Liver (tissue), 9 donors: ENCODE data around the gene IGFL1. TPM values are rescaled to one million over a fixed set of nuclear protein-coding genes. Genes with fewer than 3 reads are reported as not detected.

Source experiments
- DNase-seq: peaks from one replicate; pipeline ENCODE4 v3.0.0-alpha.2; 2017; ENCODE audit warnings: low spot score
- H3K27ac ChIP-seq, 2 donors: one replicate each; pipeline ENCODE4 v1.7.0; 2013; ENCODE audit warnings: inconsistent platforms in 2 of 2, low read length in 2 of 2, control low read depth in 1 of 2, low read depth in 1 of 2, mild to moderate bottlenecking in 1 of 2
- H3K27me3 ChIP-seq, 4 donors: one replicate each; pipeline versions ENCODE4 v1.6.1 to v1.7.0; 2013; ENCODE audit warnings: low read length in 3 of 4, inconsistent platforms in 1 of 4, mild to moderate bottlenecking in 1 of 4, moderate library complexity in 1 of 4; ENCODE audit not compliant: control insufficient read depth in 4 of 4, insufficient read depth in 4 of 4
- H3K36me3 ChIP-seq, 4 donors: one replicate each; pipeline versions ENCODE4 v1.6.1 to v1.7.0; 2013; ENCODE audit warnings: low read length in 3 of 4, mild to moderate bottlenecking in 3 of 4, low read depth in 1 of 4, moderate library complexity in 1 of 4; ENCODE audit not compliant: control insufficient read depth in 4 of 4, insufficient read depth in 3 of 4
- H3K4me1 ChIP-seq, 4 donors: one replicate each; pipeline versions ENCODE4 v1.6.1 to v1.7.0; 2013; ENCODE audit warnings: low read length in 3 of 4, mild to moderate bottlenecking in 3 of 4, moderate library complexity in 1 of 4; ENCODE audit not compliant: control insufficient read depth in 4 of 4, insufficient read depth in 4 of 4
- H3K4me3 ChIP-seq, 3 donors: one replicate each; pipeline versions ENCODE4 v1.6.1 to v1.7.0; 2013; ENCODE audit warnings: low read length in 3 of 3, control low read depth in 1 of 3, low read depth in 1 of 3, mild to moderate bottlenecking in 1 of 3
- H3K9ac ChIP-seq, 2 donors: one replicate each; pipeline ENCODE4 v1.7.0; 2013; ENCODE audit warnings: low read length in 2 of 2, mild to moderate bottlenecking in 2 of 2, moderate library complexity in 2 of 2, control low read depth in 1 of 2, low read depth in 1 of 2
- H3K9me3 ChIP-seq, 4 donors: one replicate each; pipeline versions ENCODE4 v1.6.1 to v1.7.0; 2013; ENCODE audit warnings: low read length in 3 of 4; ENCODE audit not compliant: control insufficient read depth in 4 of 4
- CTCF ChIP-seq: fragments of 150-350 bp; IDR thresholded peaks from 2 replicates; pipeline ENCODE4 v1.5.1; 2017; ENCODE audit warnings: improper control_type of control experiment, low read depth, low read length; ENCODE audit not compliant: missing input control
- EGR1 ChIP-seq, 2 donors: IDR thresholded peaks; 2 replicates each; pipeline ENCODE4 v1.6.1; 2016 to 2018; ENCODE audit warnings: antibody characterized with exemption in 2 of 2, low read depth in 2 of 2
- FOXA1 ChIP-seq: IDR thresholded peaks from 2 replicates; pipeline ENCODE4 v1.6.1; 2016; ENCODE audit warnings: antibody characterized with exemption
- GABPA ChIP-seq, 2 donors: IDR thresholded peaks in 1 of 2; conservative IDR thresholded peaks in 1 of 2; 2 replicates each; pipeline ENCODE4 v1.6.1; 2016; ENCODE audit warnings: antibody characterized with exemption in 2 of 2, mild to moderate bottlenecking in 1 of 2, moderate library complexity in 1 of 2
- HNF4A ChIP-seq, 2 donors: conservative IDR thresholded peaks; 2 replicates each; pipeline ENCODE4 v1.6.1; 2016; ENCODE audit warnings: antibody characterized with exemption in 2 of 2, mild to moderate bottlenecking in 2 of 2
- HNF4G ChIP-seq: IDR thresholded peaks from 2 replicates; pipeline ENCODE4 v1.6.1; 2016; ENCODE audit warnings: antibody characterized with exemption
- JUND ChIP-seq, 2 donors: IDR thresholded peaks; 2 replicates each; pipeline ENCODE4 v1.6.1; 2016; ENCODE audit warnings: antibody characterized with exemption in 2 of 2
- MAX ChIP-seq: IDR thresholded peaks from 2 replicates; pipeline ENCODE4 v1.6.1; 2016; ENCODE audit warnings: antibody characterized with exemption
- NR2F2 ChIP-seq: IDR thresholded peaks from 2 replicates; pipeline ENCODE4 v1.6.1; 2016; ENCODE audit warnings: antibody characterized with exemption
- RAD21 ChIP-seq, 2 donors: IDR thresholded peaks; 2 replicates each; pipeline ENCODE4 v1.6.1; 2016; ENCODE audit warnings: antibody characterized with exemption in 2 of 2, mild to moderate bottlenecking in 2 of 2
- REST ChIP-seq: IDR thresholded peaks from 2 replicates; pipeline ENCODE4 v1.6.1; 2016; ENCODE audit warnings: antibody characterized with exemption, mild to moderate bottlenecking
- RXRA ChIP-seq, 2 donors: IDR thresholded peaks; 2 replicates each; pipeline ENCODE4 v1.6.1; 2017 to 2018; ENCODE audit warnings: antibody characterized with exemption in 2 of 2, mild to moderate bottlenecking in 1 of 2
- SP1 ChIP-seq: IDR thresholded peaks from 2 replicates; pipeline ENCODE4 v1.6.1; 2018; ENCODE audit warnings: antibody characterized with exemption, mild to moderate bottlenecking
- TAF1 ChIP-seq: conservative IDR thresholded peaks from 2 replicates; pipeline ENCODE4 v1.6.1; 2016; ENCODE audit warnings: antibody characterized with exemption, mild to moderate bottlenecking
- WGBS: extraction: QIAGEN DNeasy Blood & Tissue Kit; methylation state at CpG from one replicate; pipeline ENCODE4 v1.1.7; 2013; 5-methylcytosine and 5-hydroxymethylcytosine counted together
- polyA plus RNA-seq, 2 donors: library from polyadenylated mRNA; stranded (reverse) in 1 of 2; unstranded in 1 of 2; fragments of 200-250 nt in 1 of 2; fragments of >200 nt in 1 of 2; fragmentation: Nextera tagmentation in 1 of 2; extraction: Ambion mirVana in 1 of 2; gene quantifications; one replicate each; pipeline versions ENCODE4 v1.2.1 to v1.2.3, GENCODE V29; 2013 to 2015
- total RNA-seq, 2 donors: library from RNA; depleted of rRNA; stranded (reverse); fragments of >200 nt; gene quantifications; one replicate each; pipeline ENCODE4 v1.2.3, GENCODE V29; 2014
- donor health status: healthy.
- donor health status: healthy.
- donor health status: healthy.
- donor health status: healthy.
- donor health status: healthy.

The IGFL1 gene
- total and polyA plus RNA-seq, 4 donors: not detected

GRCh38 chr19:46239193-46240024, 9.9 kb downstream of the IGFL1 start:
- 43% methylated on average over 6 of the region's 6 CpGs for WGBS
- no peak for DNase-seq
- H3K36me3 ChIP-seq: no peaks in the 10 kb centered on the region
- no peaks in the 10 kb centered on the region for H3K9me3 ChIP-seq
- TF ChIP-seq HNF4A (conservative IDR thresholded peaks at IDR 0.05) (no peak), TAF1 (no peak), MAX (no peak), CTCF (no peak), RAD21 (IDR thresholded peaks at IDR 0.05) (no peak), RXRA (IDR thresholded peaks at IDR 0.05) (no peak), SP1 (no peak), FOXA1 (no peak), NR2F2 (no peak), JUND (IDR thresholded peaks at IDR 0.05) (no peak), GABPA (IDR thresholded peaks at IDR 0.05 in 1 of 2, conservative IDR thresholded peaks at IDR 0.05 in 1 of 2) (no peak)
- no peak overlapping the region for H3K27ac ChIP-seq
- H3K4me1 ChIP-seq: no peaks in the 10 kb centered on the region
- no peak overlapping the region for H3K4me3 ChIP-seq
- H3K9ac ChIP-seq: no peak overlapping the region
- peaks cover 0 to 3% (median 0%) of the 10 kb centered on the region in 4 donors for H3K27me3 ChIP-seq

- H3K9me3 ChIP-seq: no peaks in the 10 kb centered on the region
- H3K9ac ChIP-seq: no peak overlapping the region
- TF ChIP-seq MAX (no peak), HNF4A (conservative IDR thresholded peaks at IDR 0.05) (no peak), CTCF (no peak), REST (no peak), JUND (IDR thresholded peaks at IDR 0.05) (no peak), SP1 (no peak), HNF4G (no peak), EGR1 (IDR thresholded peaks at IDR 0.05; ENCODE audit: low read depth in 2 of 2) (no peak)
- no peak overlapping the region for H3K27ac ChIP-seq
- no peaks in the 10 kb centered on the region for H3K4me1 ChIP-seq
- no peaks in the 10 kb centered on the region for H3K36me3 ChIP-seq
- WGBS: 57% methylated on average over 4 of the region's 4 CpGs
- H3K27me3 ChIP-seq: peaks cover 0 to 3% (median 0%) of the 10 kb centered on the region in 4 donors
- no peak for DNase-seq
- no peak overlapping the region for H3K4me3 ChIP-seq
These were observed 11.2 kb downstream of the IGFL1 start for GRCh38 chr19:46240693-46241092.
